Activated CD4-positive, alpha-beta memory T cell treated with anti-CD3 and anti-CD28 coated beads, Interleukin-2, amount 10 ng/mL, durations not matched to agents 7 days and 5 days (primary cell): Measurements from ENCODE around the gene TRIM60. TPM values are rescaled to one million over a fixed set of nuclear protein-coding genes. Genes with fewer than 3 reads are reported as not detected.
"Not testable (repeated sequence)": the region's sequence is repeated elsewhere in the genome, so short reads cannot be mapped to it uniquely, and the experiment has no call there.

Experiments used
- CTCF ChIA-PET: fragments of 350-600 bp; sonication (Branson Sonifier 250); formaldehyde crosslinking; loops from one replicate; lab custom pipeline; 2021; ENCODE audit warnings: antibody characterized with exemption, inconsistent platforms; lab: Charles Lee
- POLR2A ChIA-PET: fragments of 350-600 bp; sonication (Branson Sonifier 250); formaldehyde crosslinking; loops from one replicate; lab custom pipeline; 2021; ENCODE audit warnings: antibody characterized with exemption; lab: Charles Lee
- DNase-seq: peaks from one replicate; pipeline ENCODE4 v3.0.0-alpha.2; 2020
- H3K27ac Mint-ChIP-seq: one replicate; pipeline ENCODE4 v1.8.0; 2021; ENCODE audit warnings: mild to moderate bottlenecking, mixed read lengths
- H3K27me3 Mint-ChIP-seq: one replicate; pipeline ENCODE4 v1.8.0; 2021; ENCODE audit warnings: mixed read lengths
- H3K36me3 Mint-ChIP-seq: one replicate; pipeline ENCODE4 v1.8.0; 2021; ENCODE audit warnings: low read depth, mixed read lengths
- H3K4me1 Mint-ChIP-seq: one replicate; pipeline ENCODE4 v1.8.0; 2021; ENCODE audit warnings: mixed read lengths
- H3K4me3 Mint-ChIP-seq: one replicate; pipeline ENCODE4 v1.8.0; 2021; ENCODE audit warnings: mild to moderate bottlenecking, mixed read lengths
- H3K9me3 Mint-ChIP-seq: one replicate; pipeline ENCODE4 v1.8.0; 2021; ENCODE audit warnings: mixed read lengths
- total RNA-seq, 2 experiments: library from RNA; stranded (reverse); gene quantifications; one replicate each; pipeline ENCODE4 v1.2.3, GENCODE V29; 2021

Gene TRIM60
- total RNA-seq, 2 experiments from 2014 or later, result not detected

- POLR2A ChIA-PET, result no interaction called here
- CTCF ChIA-PET, result no interaction called here
- no peaks in the 10 kb centered on the region for H3K27me3 Mint-ChIP-seq
- H3K4me3 Mint-ChIP-seq, result no peak overlapping the region
- no peak overlapping the region for H3K27ac Mint-ChIP-seq
- H3K4me1 Mint-ChIP-seq, result no peaks in the 10 kb centered on the region
- DNase-seq, result no peak
- H3K36me3 Mint-ChIP-seq, result no peaks in the 10 kb centered on the region
- no peaks in the 10 kb centered on the region for H3K9me3 Mint-ChIP-seq
Measured at GRCh38 chr4:165070560-165070959, 38.8 kb downstream of the TRIM60 start.

GRCh38 chr4:165073346-165073745 is 41.5 kb downstream of the TRIM60 start:
- H3K36me3 Mint-ChIP-seq, DNase-seq, H3K27me3 Mint-ChIP-seq, POLR2A ChIA-PET, H3K4me3 Mint-ChIP-seq, H3K4me1 Mint-ChIP-seq, H3K27ac Mint-ChIP-seq, H3K9me3 Mint-ChIP-seq: not testable (repeated sequence)
- CTCF ChIA-PET, result interaction anchor here (0.8 kb wide), 1 partner anchor 11 kb away, joined by 3 read pairs; no protein-coding TSS in a partner anchor

- CTCF ChIA-PET, result no interaction called here
- Mint-ChIP-seq H3K4me3 (no peak overlapping the region), H3K4me1 (no peaks in the 10 kb centered on the region), H3K36me3 (peaks cover 9% of the 10 kb centered on the region), H3K9me3 (no peaks in the 10 kb centered on the region), H3K27me3 (no peaks in the 10 kb centered on the region), H3K27ac (no peak overlapping the region)
- DNase-seq, result no peak
- POLR2A ChIA-PET, result no interaction called here
Measured at GRCh38 chr4:165077034-165077578, 45.3 kb downstream of the TRIM60 start.

GRCh38 chr4:165079476-165079875 is 47.7 kb downstream of the TRIM60 start:
- CTCF ChIA-PET, result no interaction called here
- no peak overlapping the region for H3K27ac Mint-ChIP-seq
- no peak overlapping the region for H3K4me3 Mint-ChIP-seq
- no peaks in the 10 kb centered on the region for H3K4me1 Mint-ChIP-seq
- POLR2A ChIA-PET, result no interaction called here
- H3K27me3 Mint-ChIP-seq, result no peaks in the 10 kb centered on the region
- H3K36me3 Mint-ChIP-seq, result peaks cover 9% of the 10 kb centered on the region
- DNase-seq, result no peak
- no peaks in the 10 kb centered on the region for H3K9me3 Mint-ChIP-seq

- H3K4me3 Mint-ChIP-seq, DNase-seq, H3K27ac Mint-ChIP-seq, H3K27me3 Mint-ChIP-seq, H3K9me3 Mint-ChIP-seq, H3K4me1 Mint-ChIP-seq, POLR2A ChIA-PET: not testable (repeated sequence)
- CTCF ChIA-PET, result interaction anchor here (0.9 to 1.4 kb wide), 2 partner anchors 10 to 28 kb away, joined by 3 read pairs; partner anchors contain the start of gene TMEM192
- peaks cover 11% of the 10 kb centered on the region for H3K36me3 Mint-ChIP-seq
Measured at GRCh38 chr4:165084787-165085186, 53.0 kb downstream of the TRIM60 start.

GRCh38 chr4:165085946-165086345 is 54.1 kb downstream of the TRIM60 start:
- Mint-ChIP-seq H3K4me3 (no peak overlapping the region), H3K27me3 (no peaks in the 10 kb centered on the region), H3K27ac (no peak overlapping the region), H3K36me3 (peaks cover 11% of the 10 kb centered on the region), H3K9me3 (no peaks in the 10 kb centered on the region), H3K4me1 (no peaks in the 10 kb centered on the region)
- ChIA-PET CTCF (interaction anchor here (1.4 kb wide), 1 partner anchor 27 kb away, joined by 3 read pairs; the partner anchor contains the start of gene TMEM192), POLR2A (no interaction called here)
- no peak for DNase-seq

GRCh38 chr4:165088366-165088765 is 56.6 kb downstream of the TRIM60 start:
- Mint-ChIP-seq H3K27ac (no peak overlapping the region), H3K9me3 (no peaks in the 10 kb centered on the region), H3K27me3 (no peaks in the 10 kb centered on the region), H3K4me1 (no peaks in the 10 kb centered on the region), H3K36me3 (peaks cover 11% of the 10 kb centered on the region), H3K4me3 (no peak overlapping the region)
- ChIA-PET CTCF (no interaction called here), POLR2A (no interaction called here)
- DNase-seq, result no peak

Other genes with a start within 250 kb of the TRIM60 start
- gene APELA, start 154.8 kb upstream of the TRIM60 start, total RNA-seq, result not detected
- 1 to 10 TPM; 1.0 to 1.1 TPM for gene TRIM61, start 54.3 kb upstream of the TRIM60 start, total RNA-seq
- not detected for gene TRIM75, start 21.9 kb downstream of the TRIM60 start, total RNA-seq
- gene TMEM192, start 80.9 kb downstream of the TRIM60 start, total RNA-seq, result 1 to 10 TPM; 6.2 to 6.4 TPM
- 10 to 100 TPM; 27.4 to 28.6 TPM for gene KLHL2, start 175.6 kb downstream of the TRIM60 start, total RNA-seq